Measurements from ENCODE around the gene NCBP2.
A peak's percentile ranks its signal among the peaks of the same experiment; 100 is the strongest.

NCBP2 gene

DNA sequence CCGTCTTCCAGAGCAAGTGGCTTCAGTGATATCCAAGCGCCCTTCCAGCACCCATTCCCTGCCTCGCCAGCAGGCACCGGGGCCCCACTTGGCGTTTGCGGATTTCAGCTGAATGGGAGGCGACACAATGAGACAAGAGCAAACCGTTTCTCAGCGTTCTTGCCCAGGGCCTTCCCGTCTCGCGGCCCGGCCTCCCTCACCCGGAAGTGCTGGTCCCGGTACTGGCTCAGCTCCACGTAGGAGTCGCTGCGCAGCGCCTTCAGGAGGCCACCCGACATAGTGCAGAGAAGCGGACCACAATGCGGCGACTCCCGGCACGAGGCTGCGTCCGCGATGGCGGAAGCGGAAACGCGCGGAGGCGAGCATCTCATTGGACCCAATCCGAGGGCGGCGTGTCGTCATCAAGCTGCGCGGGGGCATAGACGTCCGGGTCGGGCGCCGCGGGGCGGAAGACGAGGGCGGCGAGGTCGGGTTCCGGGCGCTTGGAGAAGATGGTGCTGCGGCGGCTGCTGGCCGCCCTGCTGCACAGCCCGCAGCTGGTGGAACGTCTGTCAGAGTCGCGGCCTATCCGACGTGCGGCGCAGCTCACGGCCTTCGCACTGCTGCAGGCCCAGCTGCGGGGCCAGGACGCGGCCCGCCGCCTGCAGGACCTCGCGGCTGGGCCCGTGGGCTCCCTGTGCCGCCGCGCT, at the start of gene NCBP2:
TSS of gene NCBP2 (minus strand) at position 303 of the 689 bp plus-strand sequence. CDS start at position 278, 25 bp downstream.
- peak within 1 kb of the TSS; percentile 55 for H3K4me3 ChIP-seq (ENCODE audit: control insufficient read depth, low read depth, low read length)
- DNase-seq (ENCODE audit: low read depth): peak; percentile 92
- peak; percentile 69 for TF ChIP-seq CTCF (IDR thresholded peaks at IDR 0.05; ENCODE audit: control insufficient read depth, insufficient read depth, low read depth, low read length, missing control alignments)

- no peak for DNase-seq (ENCODE audit: low read depth)
- no peak for TF ChIP-seq CTCF (IDR thresholded peaks at IDR 0.05; ENCODE audit: control insufficient read depth, insufficient read depth, low read depth, low read length, missing control alignments)
- H3K4me3 ChIP-seq (ENCODE audit: control insufficient read depth, low read depth, low read length): no peak overlapping the region
These were observed 49.5 kb upstream of the NCBP2 start for GRCh38 chr3:196991581-196992460.

DNA sequence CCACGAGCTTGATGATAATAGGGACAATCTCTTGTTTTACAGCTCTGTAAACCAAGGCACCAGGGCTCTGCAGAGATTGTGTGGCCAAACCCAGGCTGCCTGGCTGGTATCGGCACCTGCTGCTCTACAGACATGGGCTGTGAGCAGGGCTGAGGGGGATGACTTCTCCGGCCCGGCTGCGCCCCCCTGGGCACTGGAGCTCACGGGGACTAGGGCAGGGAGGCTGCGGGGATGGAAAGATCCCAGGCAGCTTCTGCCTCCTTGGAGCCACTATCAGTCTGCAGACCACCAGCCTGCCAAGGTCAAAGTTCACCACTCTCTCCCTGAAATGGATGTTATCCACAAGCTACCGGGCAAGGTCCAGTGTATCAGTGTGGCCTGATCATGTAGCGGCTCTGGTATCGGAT, 48.3 kb upstream of the NCBP2 start:
- no peak for DNase-seq (ENCODE audit: low read depth)
- H3K4me3 ChIP-seq (ENCODE audit: control insufficient read depth, low read depth, low read length): no peak overlapping the region
- no peak for TF ChIP-seq CTCF (IDR thresholded peaks at IDR 0.05; ENCODE audit: control insufficient read depth, insufficient read depth, low read depth, low read length, missing control alignments)

GRCh38 chr3:196989721-196990262, 47.5 kb upstream of the NCBP2 start:
- TF ChIP-seq CTCF (IDR thresholded peaks at IDR 0.05; ENCODE audit: control insufficient read depth, insufficient read depth, low read depth, low read length, missing control alignments): no peak
- no peak overlapping the region for H3K4me3 ChIP-seq (ENCODE audit: control insufficient read depth, low read depth, low read length)
- no peak for DNase-seq (ENCODE audit: low read depth)

GRCh38 chr3:196988241-196989029, 46.1 kb upstream of the NCBP2 start:
- no peak overlapping the region for H3K4me3 ChIP-seq (ENCODE audit: control insufficient read depth, low read depth, low read length)
- TF ChIP-seq CTCF (IDR thresholded peaks at IDR 0.05; ENCODE audit: control insufficient read depth, insufficient read depth, low read depth, low read length, missing control alignments): no peak
- no peak for DNase-seq (ENCODE audit: low read depth)

- DNase-seq (ENCODE audit: low read depth): no peak
- TF ChIP-seq CTCF (IDR thresholded peaks at IDR 0.05; ENCODE audit: control insufficient read depth, insufficient read depth, low read depth, low read length, missing control alignments): no peak
These were observed 44.7 kb upstream of the NCBP2 start for GRCh38 chr3:196987022-196987421.

More at GRCh38 chr3:196987022-196987421, 44.7 kb upstream of the NCBP2 start:
- no peak overlapping the region for H3K4me3 ChIP-seq (ENCODE audit: control insufficient read depth, low read depth, low read length)
